Lower leg skin (tissue), 3 donors: ENCODE measurements around the gene RNF224.

ENCODE experiments used
- POLR2A ChIP-seq, 2 donors: fragments of 450-650 bp; IDR thresholded peaks; one replicate each; pipeline ENCODE4 v1.6.1; 2016 to 2017; ENCODE audit warnings: antibody characterized with exemption in 2 of 2, mild to moderate bottlenecking in 1 of 2, moderate library complexity in 1 of 2
- TF ChIP-seq, protein P1 (sequence below), 3 donors: fragments of 450-650 bp; IDR thresholded peaks; one replicate each; pipeline ENCODE4 v1.5.1; 2016; ENCODE audit warnings: antibody characterized with exemption in 3 of 3, mild to moderate bottlenecking in 3 of 3, moderate library complexity in 2 of 3

DNA sequence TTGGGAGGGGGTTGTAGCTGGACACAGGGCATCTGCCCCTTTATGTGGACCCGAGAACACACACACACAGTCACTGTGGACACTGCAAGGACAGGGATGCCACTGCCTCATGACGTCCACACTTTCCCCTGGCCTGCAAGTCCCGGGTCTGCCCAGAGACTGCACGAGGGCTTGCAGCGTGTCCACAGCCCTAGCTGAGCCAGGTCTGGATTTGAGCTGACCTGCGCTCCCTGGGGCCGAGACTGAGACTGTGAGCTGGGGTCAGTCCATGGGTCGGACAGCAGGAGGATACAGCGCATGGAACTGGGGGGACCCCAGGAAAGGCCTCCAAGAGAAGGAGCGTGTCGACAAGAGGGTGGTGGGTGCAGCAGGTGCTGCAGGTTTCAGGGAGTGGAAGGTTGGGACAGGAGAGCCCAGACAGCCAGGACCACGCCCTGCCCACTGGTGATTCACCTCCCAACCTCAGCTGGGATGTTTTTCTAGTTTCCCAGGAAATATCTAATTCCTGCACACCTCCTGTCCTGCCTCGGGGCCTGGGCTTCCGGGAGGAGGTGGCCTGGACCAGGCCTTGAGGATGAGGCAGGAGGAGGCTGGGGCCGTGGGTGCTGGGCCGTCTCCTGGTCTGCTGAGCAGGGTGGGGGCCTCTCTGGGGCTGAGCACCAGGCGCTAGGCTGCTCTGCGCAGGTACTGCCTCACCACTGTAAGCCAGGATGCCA is 806 bp upstream of the RNF224 start:
- TF ChIP-seq, protein P1, sequence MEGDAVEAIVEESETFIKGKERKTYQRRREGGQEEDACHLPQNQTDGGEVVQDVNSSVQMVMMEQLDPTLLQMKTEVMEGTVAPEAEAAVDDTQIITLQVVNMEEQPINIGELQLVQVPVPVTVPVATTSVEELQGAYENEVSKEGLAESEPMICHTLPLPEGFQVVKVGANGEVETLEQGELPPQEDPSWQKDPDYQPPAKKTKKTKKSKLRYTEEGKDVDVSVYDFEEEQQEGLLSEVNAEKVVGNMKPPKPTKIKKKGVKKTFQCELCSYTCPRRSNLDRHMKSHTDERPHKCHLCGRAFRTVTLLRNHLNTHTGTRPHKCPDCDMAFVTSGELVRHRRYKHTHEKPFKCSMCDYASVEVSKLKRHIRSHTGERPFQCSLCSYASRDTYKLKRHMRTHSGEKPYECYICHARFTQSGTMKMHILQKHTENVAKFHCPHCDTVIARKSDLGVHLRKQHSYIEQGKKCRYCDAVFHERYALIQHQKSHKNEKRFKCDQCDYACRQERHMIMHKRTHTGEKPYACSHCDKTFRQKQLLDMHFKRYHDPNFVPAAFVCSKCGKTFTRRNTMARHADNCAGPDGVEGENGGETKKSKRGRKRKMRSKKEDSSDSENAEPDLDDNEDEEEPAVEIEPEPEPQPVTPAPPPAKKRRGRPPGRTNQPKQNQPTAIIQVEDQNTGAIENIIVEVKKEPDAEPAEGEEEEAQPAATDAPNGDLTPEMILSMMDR (IDR thresholded peaks at IDR 0.05), result no peak
- TF ChIP-seq POLR2A (IDR thresholded peaks at IDR 0.05), result no peak
